Measurements from ENCODE around the gene OTOP3. TPM values are rescaled to one million over a fixed set of nuclear protein-coding genes. Genes with fewer than 3 reads are reported as not detected.

Gene OTOP3
- total RNA-seq, 4 donors from 2014 or later = 7.1 to 33.9 (median 24.0) TPM

- H3K4me3 ChIP-seq = no peak overlapping the region
- H3K36me3 ChIP-seq = peaks cover 0 to 45% (median 24%) of the 10 kb centered on the region in 3 donors
- peaks cover 0 to 2% (median 0%) of the 10 kb centered on the region in 3 donors for H3K4me1 ChIP-seq
- TF ChIP-seq POLR2A (IDR thresholded peaks at IDR 0.05) = no peak
- WGBS, 2 donors = 72 to 84% methylated on average over 3 of the region's 4 CpGs
- H3K9me3 ChIP-seq = no peaks in the 10 kb centered on the region
- intact Hi-C loops (cut with DNase I) = no loop called here
- H3K27me3 ChIP-seq = no peaks in the 10 kb centered on the region
- no peak for DNase-seq
- no peak overlapping the region for H3K27ac ChIP-seq
Measured at GRCh38 chr17:74999523-74999922, 63.8 kb downstream of the OTOP3 start.

Other genes with a start within 250 kb of the OTOP3 start
- 1 to 10 TPM in 2 of 4 donors, under 1 TPM in 2; 0.48 to 1.3 (median 0.89) TPM for gene CD300LF, start 223.0 kb upstream of the OTOP3 start, total RNA-seq
- gene RAB37, start 198.6 kb upstream of the OTOP3 start, total RNA-seq = 1 to 10 TPM in 2 of 4 donors, under 1 TPM in 1, not detected in 1; 0.44 to 3.2 (median 1.6) TPM
- gene NHERF1, start 187.3 kb upstream of the OTOP3 start, total RNA-seq = 100 to 1,000 TPM; 214 to 483 (median 313) TPM
- gene NAT9, start 159.6 kb upstream of the OTOP3 start, total RNA-seq = 10 to 100 TPM; 17.3 to 29.8 (median 24.5) TPM
- gene GRIN2C, start 76.0 kb upstream of the OTOP3 start, total RNA-seq = 1 to 10 TPM in 1 of 4 donors, under 1 TPM in 2, not detected in 1; 0.13 to 4.6 (median 0.19) TPM
- gene FDXR, start 62.9 kb upstream of the OTOP3 start, total RNA-seq = 10 to 100 TPM; 24.4 to 46.4 (median 32.4) TPM
- 1 to 10 TPM in 2 of 4 donors, under 1 TPM in 2; 0.19 to 6.0 (median 1.9) TPM for gene FADS6, start 42.3 kb upstream of the OTOP3 start, total RNA-seq
- gene USH1G, start 12.6 kb upstream of the OTOP3 start, total RNA-seq = 10 to 100 TPM in 1 of 4 donors, 1 to 10 TPM in 3; 2.9 to 12.1 (median 6.7) TPM
- gene OTOP2, start 11.6 kb upstream of the OTOP3 start, total RNA-seq = 1 to 10 TPM in 1 of 4 donors, under 1 TPM in 2, not detected in 1; 0.38 to 1.4 (median 0.41) TPM
- gene HID1, start 36.9 kb downstream of the OTOP3 start, total RNA-seq = 1 to 10 TPM; 1.7 to 6.3 (median 2.6) TPM
- 1 to 10 TPM; 5.3 to 7.9 (median 6.7) TPM for gene CDR2L, start 51.7 kb downstream of the OTOP3 start, total RNA-seq
- gene MRPL58, start 76.8 kb downstream of the OTOP3 start, total RNA-seq = 100 to 1,000 TPM in 1 of 4 donors, 10 to 100 TPM in 3; 44.4 to 110 (median 61.6) TPM
- gene ATP5PD, start 111.1 kb downstream of the OTOP3 start, total RNA-seq = 100 to 1,000 TPM; 252 to 300 (median 277) TPM
- 10 to 100 TPM; 11.5 to 17.6 (median 14.2) TPM for gene KCTD2, start 111.3 kb downstream of the OTOP3 start, total RNA-seq
- gene SLC16A5, start 152.1 kb downstream of the OTOP3 start, total RNA-seq = 10 to 100 TPM; 13.4 to 22.9 (median 17.4) TPM
- gene ARMC7, start 174.1 kb downstream of the OTOP3 start, total RNA-seq = 1 to 10 TPM; 4.0 to 9.1 (median 5.3) TPM
- gene NT5C, start 195.8 kb downstream of the OTOP3 start, total RNA-seq = 10 to 100 TPM; 81.7 to 97.5 (median 88.4) TPM
- gene JPT1, start 218.6 kb downstream of the OTOP3 start, total RNA-seq = 100 to 1,000 TPM in 3 of 4 donors, 10 to 100 TPM in 1; 82.2 to 249 (median 196) TPM
- gene SUMO2, start 247.1 kb downstream of the OTOP3 start, total RNA-seq = 100 to 1,000 TPM in 1 of 4 donors, 10 to 100 TPM in 3; 49.5 to 110 (median 69.5) TPM

All from esophagus squamous epithelium (tissue), 5 donors.